Measurements from ENCODE around the gene MS4A15.
"Not testable (repeated sequence)": the region's sequence is repeated elsewhere in the genome, so short reads cannot be mapped to it uniquely, and the experiment has no call there.

MS4A15 gene

DNA sequence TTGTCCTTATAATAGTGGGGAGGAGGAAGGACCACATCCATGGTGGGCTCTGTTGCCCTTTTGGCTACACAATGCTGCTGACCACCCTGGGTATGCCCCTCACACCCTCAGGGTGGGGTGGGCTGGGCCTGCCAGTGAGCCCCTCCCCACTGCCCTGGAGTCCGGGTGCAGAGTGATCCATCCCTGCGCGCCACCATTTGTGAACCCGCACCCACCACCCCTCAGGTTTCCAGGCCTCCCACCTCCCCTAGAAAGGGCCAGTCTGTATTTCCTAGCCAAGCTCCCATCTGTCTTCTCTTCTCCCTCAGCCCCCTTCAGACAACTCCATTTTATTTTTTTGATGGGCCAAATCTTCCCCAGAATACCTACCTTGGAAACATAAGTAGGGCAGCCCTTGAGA lies 53.5 kb downstream of the MS4A15 start:
- Mint-ChIP-seq H3K4me1 (ENCODE audit: low read depth in 2 of 2) (peaks cover 0 to 2% of the 10 kb centered on the region in 2 donors), H3K9me3 (no peaks in the 10 kb centered on the region), H3K4me3 (no peak overlapping the region), H3K27ac (no peak overlapping the region), H3K36me3 (ENCODE audit: insufficient read depth) (no peaks in the 10 kb centered on the region), H3K27me3 (peaks cover 49 to 71% of the 10 kb centered on the region in 2 donors)
- DNase-seq = no peak
- no peak for ATAC-seq (replicated peaks)

GRCh38 chr11:60810569-60810968 lies 53.9 kb downstream of the MS4A15 start:
- Mint-ChIP-seq H3K9me3 (no peaks in the 10 kb centered on the region), H3K4me3 (no peak overlapping the region), H3K27me3 (peaks cover 46 to 67% of the 10 kb centered on the region in 2 donors), H3K4me1 (ENCODE audit: low read depth in 2 of 2) (peaks cover 0 to 2% of the 10 kb centered on the region in 2 donors), H3K36me3 (ENCODE audit: insufficient read depth) (no peaks in the 10 kb centered on the region), H3K27ac (no peak overlapping the region)
- no peak for ATAC-seq (replicated peaks)
- no peak for DNase-seq

DNA sequence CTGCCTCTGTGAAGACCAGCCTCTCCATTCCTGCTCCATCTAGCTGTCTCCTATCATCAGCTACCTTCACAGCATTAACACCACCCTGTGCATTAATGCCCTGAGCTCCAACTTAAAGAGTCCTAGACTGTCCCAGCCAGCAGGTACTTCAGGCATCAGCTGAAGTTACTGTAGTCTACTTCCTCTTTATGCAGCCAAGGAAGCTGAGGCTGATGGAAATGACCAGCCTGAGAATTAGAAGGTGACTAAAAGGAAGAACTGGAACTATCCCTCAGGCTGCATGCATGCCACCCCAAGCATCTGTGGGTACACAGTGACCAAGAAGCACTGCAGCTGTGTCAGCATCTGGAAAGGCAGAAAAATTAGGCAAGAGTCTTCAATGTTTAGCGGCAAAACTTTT lies 56.7 kb downstream of the MS4A15 start:
- ATAC-seq (replicated peaks) = no peak
- no peaks in the 10 kb centered on the region for H3K36me3 Mint-ChIP-seq (ENCODE audit: insufficient read depth)
- DNase-seq = no peak
- H3K9me3 Mint-ChIP-seq = no peaks in the 10 kb centered on the region
- peaks cover 26 to 40% of the 10 kb centered on the region in 2 donors for H3K27me3 Mint-ChIP-seq
- no peak overlapping the region for H3K27ac Mint-ChIP-seq
- H3K4me3 Mint-ChIP-seq = no peak overlapping the region
- no peaks in the 10 kb centered on the region for H3K4me1 Mint-ChIP-seq (ENCODE audit: low read depth in 2 of 2)

DNA sequence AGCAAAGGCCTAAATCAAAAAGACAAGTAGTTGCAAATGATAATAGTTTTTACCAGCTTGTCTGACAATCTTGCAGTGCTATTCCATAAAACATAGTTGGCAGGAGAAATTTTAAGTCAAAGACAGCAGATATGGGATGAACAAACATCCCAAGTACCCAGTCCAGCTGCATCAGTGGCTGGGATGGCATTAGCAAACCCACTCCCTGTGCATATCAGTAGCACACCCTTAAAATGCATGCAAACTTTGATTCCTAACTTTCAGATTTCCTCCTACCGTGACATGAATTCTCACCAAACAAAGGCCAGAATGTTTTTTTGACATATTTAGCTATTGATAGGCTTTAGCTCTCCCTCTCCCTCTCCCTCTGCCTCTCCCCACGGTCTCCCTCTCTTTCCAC lies 57.4 kb downstream of the MS4A15 start:
- Mint-ChIP-seq H3K4me1 (ENCODE audit: low read depth in 2 of 2) (no peaks in the 10 kb centered on the region), H3K27ac (no peak overlapping the region), H3K36me3 (ENCODE audit: insufficient read depth) (no peaks in the 10 kb centered on the region), H3K9me3 (no peaks in the 10 kb centered on the region), H3K27me3 (peaks cover 26 to 37% of the 10 kb centered on the region in 2 donors), H3K4me3 (no peak overlapping the region)
- DNase-seq = no peak
- ATAC-seq (replicated peaks) = no peak

- no peak for ATAC-seq (replicated peaks)
- H3K27ac Mint-ChIP-seq = no peak overlapping the region
- no peak for DNase-seq
- no peaks in the 10 kb centered on the region for H3K36me3 Mint-ChIP-seq (ENCODE audit: insufficient read depth)
- H3K9me3 Mint-ChIP-seq = no peaks in the 10 kb centered on the region
- H3K27me3 Mint-ChIP-seq = peaks cover 15 to 26% of the 10 kb centered on the region in 2 donors
- no peaks in the 10 kb centered on the region for H3K4me1 Mint-ChIP-seq (ENCODE audit: low read depth in 2 of 2)
- no peak overlapping the region for H3K4me3 Mint-ChIP-seq
Observed at GRCh38 chr11:60816590-60817157, 60.0 kb downstream of the MS4A15 start.

- Mint-ChIP-seq H3K27me3 (peaks cover 9 to 28% of the 10 kb centered on the region in 2 donors), H3K27ac (no peak overlapping the region), H3K4me3 (no peak overlapping the region), H3K9me3 (no peaks in the 10 kb centered on the region), H3K4me1 (ENCODE audit: low read depth in 2 of 2) (no peaks in the 10 kb centered on the region), H3K36me3 (ENCODE audit: insufficient read depth) (no peaks in the 10 kb centered on the region)
- ATAC-seq (replicated peaks) (no peak), DNase-seq (no peak)
Observed at GRCh38 chr11:60818057-60818456, 61.4 kb downstream of the MS4A15 start.

GRCh38 chr11:60821827-60822599 lies 65.3 kb downstream of the MS4A15 start:
- Mint-ChIP-seq H3K27me3 (peaks cover 9 to 34% of the 10 kb centered on the region in 2 donors), H3K4me1 (ENCODE audit: low read depth in 2 of 2) (no peaks in the 10 kb centered on the region), H3K36me3 (ENCODE audit: insufficient read depth) (no peaks in the 10 kb centered on the region), H3K9me3 (no peaks in the 10 kb centered on the region), H3K27ac (no peak overlapping the region), H3K4me3 (no peak overlapping the region)
- DNase-seq (no peak), ATAC-seq (replicated peaks) (no peak)

DNA sequence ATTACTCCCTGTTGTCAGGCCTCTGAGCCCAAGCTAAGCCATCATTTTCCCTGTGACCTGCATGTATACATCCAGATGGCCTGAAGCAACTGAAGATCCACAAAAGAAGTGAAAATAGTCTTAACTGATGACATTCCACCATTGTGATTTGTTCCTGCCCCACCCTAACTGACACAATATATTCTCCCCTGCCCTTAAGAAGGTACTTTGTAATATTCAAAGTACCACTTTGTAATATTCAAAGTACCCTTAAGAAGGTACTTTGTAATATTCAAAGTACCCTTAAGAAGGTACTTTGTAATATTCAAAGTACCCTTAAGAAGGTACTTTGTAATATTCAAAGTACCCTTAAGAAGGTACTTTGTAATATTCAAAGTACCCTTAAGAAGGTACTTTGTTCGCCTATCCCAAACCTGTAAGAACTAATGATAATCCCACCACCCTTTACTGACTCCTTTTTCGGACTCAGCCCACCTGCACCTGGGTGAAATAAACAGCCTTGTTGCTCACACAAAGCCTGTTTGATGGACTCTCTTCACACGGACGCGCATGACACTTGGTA lies 67.2 kb downstream of the MS4A15 start:
- not testable (repeated sequence) for H3K36me3 Mint-ChIP-seq (ENCODE audit: insufficient read depth); ATAC-seq (replicated peaks); H3K4me1 Mint-ChIP-seq (ENCODE audit: low read depth in 2 of 2); H3K27ac Mint-ChIP-seq; H3K4me3 Mint-ChIP-seq; H3K9me3 Mint-ChIP-seq; DNase-seq
- peaks cover 9 to 47% of the 10 kb centered on the region in 2 donors for H3K27me3 Mint-ChIP-seq

DNA sequence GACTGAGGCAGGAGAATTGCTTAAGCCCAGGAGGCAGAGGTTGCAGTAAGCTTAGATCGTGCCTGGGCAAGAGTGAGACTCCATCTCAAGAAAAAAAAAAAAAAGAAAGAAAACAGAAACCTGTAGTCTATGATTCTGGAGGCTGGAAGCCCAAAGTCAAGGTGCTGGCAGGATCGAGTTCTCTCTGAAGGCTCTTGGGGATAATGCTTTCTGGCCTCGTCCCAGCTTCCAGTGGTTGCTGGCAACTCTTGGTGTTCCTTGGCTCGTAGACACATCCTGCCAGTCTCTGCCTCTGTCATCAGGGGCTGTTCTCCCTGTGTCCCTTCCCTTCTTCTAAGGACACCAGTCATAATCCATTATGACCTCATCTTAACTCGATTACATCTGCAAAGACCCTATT lies 68.5 kb downstream of the MS4A15 start:
- Mint-ChIP-seq H3K9me3 (no peaks in the 10 kb centered on the region), H3K27ac (no peak overlapping the region), H3K27me3 (peaks cover 9 to 53% of the 10 kb centered on the region in 2 donors), H3K4me3 (no peak overlapping the region), H3K36me3 (ENCODE audit: insufficient read depth) (no peaks in the 10 kb centered on the region), H3K4me1 (ENCODE audit: low read depth in 2 of 2) (no peaks in the 10 kb centered on the region)
- ATAC-seq (replicated peaks) = no peak
- DNase-seq = no peak

DNA sequence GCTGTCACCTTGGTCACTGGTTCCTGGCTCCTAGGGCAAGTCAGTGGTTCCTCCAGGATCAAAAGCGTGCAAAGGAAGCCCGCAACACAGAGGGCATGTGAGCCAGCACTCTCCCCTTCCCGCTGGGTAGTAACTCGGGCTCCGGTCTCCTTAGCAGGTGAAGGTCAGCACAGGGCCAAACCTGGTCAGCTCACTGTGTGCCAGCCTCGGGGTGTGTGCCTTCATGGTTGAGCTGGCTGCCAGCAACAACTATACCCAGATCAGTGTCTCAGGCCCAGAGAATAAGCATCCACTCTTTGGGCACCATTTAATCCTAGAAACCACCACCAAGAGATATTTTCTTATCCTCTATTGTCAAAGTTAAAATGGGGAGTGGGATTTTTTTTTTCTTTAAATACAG lies 69.1 kb downstream of the MS4A15 start:
- DNase-seq (no peak), ATAC-seq (replicated peaks) (no peak)
- Mint-ChIP-seq H3K27me3 (peaks cover 3 to 47% of the 10 kb centered on the region in 2 donors), H3K4me3 (no peak overlapping the region), H3K4me1 (ENCODE audit: low read depth in 2 of 2) (no peaks in the 10 kb centered on the region), H3K36me3 (ENCODE audit: insufficient read depth) (no peaks in the 10 kb centered on the region), H3K27ac (no peak overlapping the region), H3K9me3 (no peaks in the 10 kb centered on the region)
